ENCODE measurements around the gene OR5A1.

Gene OR5A1

DNA sequence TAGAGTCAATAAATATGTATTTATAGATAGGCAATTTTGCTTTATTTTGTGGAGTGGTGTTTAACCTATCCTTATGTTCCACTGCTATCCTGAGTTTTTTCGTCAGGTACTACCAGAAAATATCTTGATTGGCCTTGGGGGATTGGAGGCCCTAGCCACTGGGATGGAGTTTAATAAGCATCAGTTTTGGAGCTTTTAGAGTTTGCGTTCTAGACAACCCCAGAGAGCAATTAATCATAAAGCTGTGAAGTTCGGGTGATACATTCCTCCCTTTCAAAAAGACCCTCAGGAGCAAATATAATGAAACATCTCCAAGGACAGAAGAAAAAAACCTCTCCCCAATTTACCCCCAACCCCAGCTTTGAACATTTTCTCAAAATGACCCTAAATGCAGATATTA is at the start of gene OR5A1:
TSS of gene OR5A1 (plus strand) at position 301 of the 400 bp plus-strand sequence. CDS start 6,700 bp downstream, outside the sequence.
- H3K4me3 ChIP-seq (ENCODE audit: low read depth, low read length) = no peak within 1 kb of the TSS
- TF ChIP-seq, protein P1, sequence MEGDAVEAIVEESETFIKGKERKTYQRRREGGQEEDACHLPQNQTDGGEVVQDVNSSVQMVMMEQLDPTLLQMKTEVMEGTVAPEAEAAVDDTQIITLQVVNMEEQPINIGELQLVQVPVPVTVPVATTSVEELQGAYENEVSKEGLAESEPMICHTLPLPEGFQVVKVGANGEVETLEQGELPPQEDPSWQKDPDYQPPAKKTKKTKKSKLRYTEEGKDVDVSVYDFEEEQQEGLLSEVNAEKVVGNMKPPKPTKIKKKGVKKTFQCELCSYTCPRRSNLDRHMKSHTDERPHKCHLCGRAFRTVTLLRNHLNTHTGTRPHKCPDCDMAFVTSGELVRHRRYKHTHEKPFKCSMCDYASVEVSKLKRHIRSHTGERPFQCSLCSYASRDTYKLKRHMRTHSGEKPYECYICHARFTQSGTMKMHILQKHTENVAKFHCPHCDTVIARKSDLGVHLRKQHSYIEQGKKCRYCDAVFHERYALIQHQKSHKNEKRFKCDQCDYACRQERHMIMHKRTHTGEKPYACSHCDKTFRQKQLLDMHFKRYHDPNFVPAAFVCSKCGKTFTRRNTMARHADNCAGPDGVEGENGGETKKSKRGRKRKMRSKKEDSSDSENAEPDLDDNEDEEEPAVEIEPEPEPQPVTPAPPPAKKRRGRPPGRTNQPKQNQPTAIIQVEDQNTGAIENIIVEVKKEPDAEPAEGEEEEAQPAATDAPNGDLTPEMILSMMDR (IDR thresholded peaks at IDR 0.05; ENCODE audit: low read depth, low read length) = no peak

DNA sequence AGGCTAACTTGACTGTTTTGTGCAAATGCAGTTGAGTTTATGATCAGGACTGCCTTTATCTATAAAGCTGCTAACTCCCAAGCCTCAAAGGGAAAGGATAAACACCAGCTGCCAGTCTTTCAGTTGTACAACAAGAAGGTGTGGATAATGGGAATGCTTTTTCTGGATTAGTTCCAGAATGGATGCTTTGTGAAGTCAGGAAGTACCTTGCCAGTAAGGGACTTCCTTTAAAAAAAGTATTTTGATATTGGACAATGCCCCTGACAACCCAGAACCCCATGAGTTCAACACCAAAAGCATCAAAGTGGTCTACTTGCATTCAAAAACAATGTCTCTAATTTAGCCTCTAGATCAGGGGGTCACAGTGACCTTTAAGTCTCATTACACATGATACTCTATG is 42.1 kb upstream of the OR5A1 start:
- H3K4me3 ChIP-seq (ENCODE audit: low read depth, low read length) = no peak overlapping the region
- TF ChIP-seq, protein P1 (IDR thresholded peaks at IDR 0.05; ENCODE audit: low read depth, low read length) = no peak

DNA sequence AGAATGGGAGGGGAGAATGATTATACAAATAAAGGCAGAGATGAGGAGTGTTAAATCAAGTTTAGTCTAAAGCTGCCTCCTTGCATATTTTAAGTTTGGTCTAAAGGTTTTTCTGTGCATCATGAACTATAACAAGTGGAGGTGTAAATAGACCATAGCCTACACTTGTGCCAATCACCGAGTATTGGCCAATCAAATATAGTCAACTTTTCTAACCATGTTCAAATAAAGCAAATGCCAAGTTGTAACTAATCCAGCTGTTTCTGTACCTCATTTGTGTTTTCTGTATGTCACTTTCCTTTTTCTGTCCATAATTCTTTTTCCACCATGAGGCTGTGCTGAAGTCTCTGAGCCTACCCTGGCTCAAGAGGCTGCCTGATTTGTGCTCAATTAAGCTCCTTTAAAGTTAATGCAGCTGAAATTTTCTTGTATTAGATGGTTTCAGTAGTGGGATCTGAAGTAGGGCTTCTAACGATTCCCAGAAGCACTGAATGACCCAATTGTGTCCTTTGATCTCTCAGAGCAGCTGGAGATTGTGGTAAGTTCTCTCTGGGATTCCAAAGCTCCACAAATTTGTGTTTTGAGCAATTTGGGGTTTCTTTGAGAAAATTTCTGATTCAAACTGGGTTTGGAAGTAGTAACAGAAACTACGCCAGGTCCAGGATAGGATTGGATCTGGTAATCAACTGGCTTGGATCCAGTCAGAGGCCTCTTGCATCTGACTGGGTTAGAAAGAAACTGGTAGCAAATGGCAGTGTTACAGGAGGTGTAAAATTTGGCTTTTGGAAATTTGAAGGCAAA is 35.6 kb upstream of the OR5A1 start:
- TF ChIP-seq, protein P1 (IDR thresholded peaks at IDR 0.05; ENCODE audit: low read depth, low read length) = no peak
- no peak overlapping the region for H3K4me3 ChIP-seq (ENCODE audit: low read depth, low read length)

DNA sequence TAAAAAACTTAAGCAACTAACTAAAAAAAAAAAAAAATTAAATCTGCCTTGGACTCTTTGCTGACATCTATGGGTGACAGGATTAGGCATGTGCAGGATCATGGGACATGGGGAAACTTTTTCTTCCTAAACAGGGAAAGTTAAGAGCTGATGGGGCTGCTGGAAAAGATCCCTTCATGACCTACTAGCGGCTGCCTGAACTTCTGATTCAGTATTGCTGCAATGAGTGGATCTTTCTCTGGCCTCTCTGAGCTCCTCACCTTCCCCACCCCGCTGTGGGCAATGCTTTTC is 35.1 kb upstream of the OR5A1 start:
- no peak overlapping the region for H3K4me3 ChIP-seq (ENCODE audit: low read depth, low read length)
- TF ChIP-seq, protein P1 (IDR thresholded peaks at IDR 0.05; ENCODE audit: low read depth, low read length) = no peak

DNA sequence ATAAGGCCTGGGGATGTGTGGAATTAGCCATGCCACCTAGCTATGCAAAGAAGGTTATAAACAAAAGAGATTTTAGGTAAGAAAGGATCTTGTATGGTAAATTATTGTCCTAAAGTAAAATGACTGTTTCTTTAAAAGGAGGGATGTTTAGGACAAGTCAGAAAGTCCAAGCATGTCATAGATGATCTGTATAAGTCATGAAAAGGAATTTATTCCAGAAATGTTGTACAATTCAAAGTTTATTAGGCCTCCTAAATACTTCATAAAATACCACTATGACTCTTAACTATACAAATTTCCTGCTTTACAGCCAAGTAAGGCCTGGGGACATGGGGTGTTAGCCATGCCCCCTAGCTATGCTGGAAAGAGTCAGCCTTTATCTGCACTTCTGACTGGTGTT is 32.7 kb upstream of the OR5A1 start:
- H3K4me3 ChIP-seq (ENCODE audit: low read depth, low read length) = no peak overlapping the region
- TF ChIP-seq, protein P1 (IDR thresholded peaks at IDR 0.05; ENCODE audit: low read depth, low read length) = no peak

DNA sequence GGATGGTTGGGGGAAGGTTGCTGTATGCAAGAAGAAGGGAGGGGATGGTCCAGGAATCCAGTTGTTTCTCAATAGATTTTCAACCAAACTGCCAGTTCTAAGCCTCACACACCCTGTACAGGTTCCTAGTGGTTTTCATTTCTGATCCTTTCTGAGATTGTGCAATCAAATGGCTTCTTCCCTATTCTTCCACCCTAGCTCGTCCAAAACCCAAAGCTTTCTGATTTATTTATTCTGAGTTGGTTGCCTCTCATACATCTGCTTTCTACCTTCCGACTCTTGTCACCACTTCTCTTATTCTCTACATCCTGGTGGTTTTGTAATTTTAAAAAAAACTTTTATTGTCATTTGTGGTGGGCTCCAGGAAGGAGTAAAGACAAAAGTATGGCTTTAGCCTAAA is 22.6 kb upstream of the OR5A1 start:
- TF ChIP-seq, protein P1 (IDR thresholded peaks at IDR 0.05; ENCODE audit: low read depth, low read length) = no peak
- no peak overlapping the region for H3K4me3 ChIP-seq (ENCODE audit: low read depth, low read length)

DNA sequence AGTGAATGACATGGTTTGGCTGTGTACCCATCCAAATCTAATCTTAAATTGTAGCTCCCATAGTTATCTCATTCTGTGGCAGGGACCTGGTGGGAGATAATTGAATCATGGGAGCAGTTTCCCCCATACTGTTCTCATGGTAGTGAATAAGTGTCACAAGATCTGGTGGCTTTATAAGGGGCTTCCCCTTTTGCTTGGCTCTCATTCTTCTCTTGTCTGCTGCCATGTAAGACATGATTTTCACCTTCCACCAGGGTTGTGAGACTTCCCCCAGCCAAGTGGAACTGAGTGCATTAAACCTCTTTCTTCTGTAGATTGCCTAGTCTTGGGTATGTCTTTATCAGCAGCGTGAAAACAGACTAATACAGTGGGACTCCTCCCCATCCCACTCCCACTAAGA is 21.2 kb upstream of the OR5A1 start:
- TF ChIP-seq, protein P1 (IDR thresholded peaks at IDR 0.05; ENCODE audit: low read depth, low read length) = no peak
- H3K4me3 ChIP-seq (ENCODE audit: low read depth, low read length) = no peak overlapping the region

Data from WI38 (cell line).